ENCODE measurements around the gene TMEM119.

DNA sequence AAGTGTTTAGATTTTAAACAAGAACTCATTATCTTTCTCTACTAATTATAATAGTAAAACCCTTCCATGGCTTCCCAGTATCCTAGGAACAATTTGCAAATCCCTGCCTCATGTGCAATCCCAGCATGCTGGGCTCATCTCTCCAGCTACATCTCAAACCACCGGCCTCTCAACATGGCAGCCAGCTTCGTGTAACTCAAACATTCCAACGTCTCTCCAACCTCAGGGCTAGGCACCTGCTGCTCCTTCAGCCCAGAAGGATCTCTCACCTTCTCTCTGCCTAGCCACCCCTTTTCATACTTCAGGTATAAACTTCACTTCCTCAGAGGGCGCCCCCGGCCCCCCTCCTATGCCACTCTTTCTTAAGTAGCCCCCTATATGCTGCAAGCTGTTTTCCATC, 44.1 kb downstream of the TMEM119 start:
- TF ChIP-seq CTCF (IDR thresholded peaks at IDR 0.05) (no peak), POLR2AphosphoS5 (IDR thresholded peaks at IDR 0.05; ENCODE audit: low read depth, low read length) (no peak)
- TF ChIP-seq, protein P1, sequence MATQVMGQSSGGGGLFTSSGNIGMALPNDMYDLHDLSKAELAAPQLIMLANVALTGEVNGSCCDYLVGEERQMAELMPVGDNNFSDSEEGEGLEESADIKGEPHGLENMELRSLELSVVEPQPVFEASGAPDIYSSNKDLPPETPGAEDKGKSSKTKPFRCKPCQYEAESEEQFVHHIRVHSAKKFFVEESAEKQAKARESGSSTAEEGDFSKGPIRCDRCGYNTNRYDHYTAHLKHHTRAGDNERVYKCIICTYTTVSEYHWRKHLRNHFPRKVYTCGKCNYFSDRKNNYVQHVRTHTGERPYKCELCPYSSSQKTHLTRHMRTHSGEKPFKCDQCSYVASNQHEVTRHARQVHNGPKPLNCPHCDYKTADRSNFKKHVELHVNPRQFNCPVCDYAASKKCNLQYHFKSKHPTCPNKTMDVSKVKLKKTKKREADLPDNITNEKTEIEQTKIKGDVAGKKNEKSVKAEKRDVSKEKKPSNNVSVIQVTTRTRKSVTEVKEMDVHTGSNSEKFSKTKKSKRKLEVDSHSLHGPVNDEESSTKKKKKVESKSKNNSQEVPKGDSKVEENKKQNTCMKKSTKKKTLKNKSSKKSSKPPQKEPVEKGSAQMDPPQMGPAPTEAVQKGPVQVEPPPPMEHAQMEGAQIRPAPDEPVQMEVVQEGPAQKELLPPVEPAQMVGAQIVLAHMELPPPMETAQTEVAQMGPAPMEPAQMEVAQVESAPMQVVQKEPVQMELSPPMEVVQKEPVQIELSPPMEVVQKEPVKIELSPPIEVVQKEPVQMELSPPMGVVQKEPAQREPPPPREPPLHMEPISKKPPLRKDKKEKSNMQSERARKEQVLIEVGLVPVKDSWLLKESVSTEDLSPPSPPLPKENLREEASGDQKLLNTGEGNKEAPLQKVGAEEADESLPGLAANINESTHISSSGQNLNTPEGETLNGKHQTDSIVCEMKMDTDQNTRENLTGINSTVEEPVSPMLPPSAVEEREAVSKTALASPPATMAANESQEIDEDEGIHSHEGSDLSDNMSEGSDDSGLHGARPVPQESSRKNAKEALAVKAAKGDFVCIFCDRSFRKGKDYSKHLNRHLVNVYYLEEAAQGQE (IDR thresholded peaks at IDR 0.05; ENCODE audit: insufficient read depth in 1 of 2, low read depth in 2 of 2, low read length in 1 of 2): no peak

All from Panc1 (cell line).